Prostate gland (tissue), 2 donors: ENCODE data around the gene LSS. TPM values are rescaled to one million over a fixed set of nuclear protein-coding genes. Genes with fewer than 3 reads are reported as not detected.
A peak's percentile ranks its signal among the peaks of the same experiment; 100 is the strongest.
"Not testable (repeated sequence)": the region's sequence is repeated elsewhere in the genome, so short reads cannot be mapped to it uniquely, and the experiment has no call there.

Source experiments
- DNase-seq: peaks from one replicate; pipeline ENCODE4 v3.0.0-alpha.2; 2019; ENCODE audit warnings: low spot score
- H3K27ac ChIP-seq, 2 donors: fragments of 200-600 bp; sonication (generic); 2 replicates each; pipeline ENCODE4 v1.5.1; 2017 to 2019
- H3K27me3 ChIP-seq: fragments of 200-600 bp; sonication (generic); replicated peaks from 2 replicates; pipeline ENCODE4 v1.5.1; 2019; ENCODE audit not compliant: insufficient read depth
- H3K36me3 ChIP-seq, 2 donors: fragments of 200-600 bp; sonication (generic); 1 replicate in 1 of 2; 2 replicates in 1 of 2; pipeline versions ENCODE4 v1.5.1 to v1.8.1; 2017 to 2019
- H3K4me1 ChIP-seq: fragments of 200-600 bp; sonication (generic); replicated peaks from 2 replicates; pipeline ENCODE4 v1.5.1; 2019
- H3K4me3 ChIP-seq, 2 donors: fragments of 200-600 bp; sonication (generic); 2 replicates each; pipeline ENCODE4 v1.5.1; 2017 to 2019
- H3K9me3 ChIP-seq: fragments of 200-600 bp; sonication (generic); 2 replicates; pipeline ENCODE4 v1.5.1; 2017
- POLR2A ChIP-seq: fragments of 450-650 bp; IDR thresholded peaks from one replicate; pipeline ENCODE4 v1.6.1; 2016; ENCODE audit warnings: antibody characterized with exemption, mild to moderate bottlenecking
- POLR2AphosphoS5 ChIP-seq: sonication (generic); formaldehyde crosslinking; IDR thresholded peaks from one replicate; pipeline ENCODE4 v1.6.1; 2017; ENCODE audit warnings: antibody characterized with exemption
- WGBS: methylation state at CpG from one replicate; pipeline ENCODE4 v1.1.5; 2018; 5-methylcytosine and 5-hydroxymethylcytosine counted together
- intact Hi-C: fragments of 100-400 bp; cut with DNase I; formaldehyde crosslinking; loops from one replicate; pipeline ENCODE4 v1.14.2; 2022
- total RNA-seq, 2 donors: library from RNA; depleted of rRNA; stranded (reverse); fragments of >200 nt; gene quantifications; one replicate each; pipeline ENCODE4 v1.1.0, GENCODE V29; 2016
- TF ChIP-seq, protein P1 (sequence below), 4 experiments: fragments of 200-600 bp in 2 of 4; fragments of 450-650 bp in 2 of 4; sonication (generic) in 2 of 4; IDR thresholded peaks; 1 replicate in 3 of 4; 2 replicates in 1 of 4; pipeline ENCODE4 v1.5.1; 2016 to 2019; ENCODE audit warnings: antibody characterized with exemption in 4 of 4, mild to moderate bottlenecking in 2 of 4, moderate library complexity in 2 of 4

LSS gene
- total RNA-seq, 2 donors from 2014 or later, result 95.5 to 145 TPM

DNA sequence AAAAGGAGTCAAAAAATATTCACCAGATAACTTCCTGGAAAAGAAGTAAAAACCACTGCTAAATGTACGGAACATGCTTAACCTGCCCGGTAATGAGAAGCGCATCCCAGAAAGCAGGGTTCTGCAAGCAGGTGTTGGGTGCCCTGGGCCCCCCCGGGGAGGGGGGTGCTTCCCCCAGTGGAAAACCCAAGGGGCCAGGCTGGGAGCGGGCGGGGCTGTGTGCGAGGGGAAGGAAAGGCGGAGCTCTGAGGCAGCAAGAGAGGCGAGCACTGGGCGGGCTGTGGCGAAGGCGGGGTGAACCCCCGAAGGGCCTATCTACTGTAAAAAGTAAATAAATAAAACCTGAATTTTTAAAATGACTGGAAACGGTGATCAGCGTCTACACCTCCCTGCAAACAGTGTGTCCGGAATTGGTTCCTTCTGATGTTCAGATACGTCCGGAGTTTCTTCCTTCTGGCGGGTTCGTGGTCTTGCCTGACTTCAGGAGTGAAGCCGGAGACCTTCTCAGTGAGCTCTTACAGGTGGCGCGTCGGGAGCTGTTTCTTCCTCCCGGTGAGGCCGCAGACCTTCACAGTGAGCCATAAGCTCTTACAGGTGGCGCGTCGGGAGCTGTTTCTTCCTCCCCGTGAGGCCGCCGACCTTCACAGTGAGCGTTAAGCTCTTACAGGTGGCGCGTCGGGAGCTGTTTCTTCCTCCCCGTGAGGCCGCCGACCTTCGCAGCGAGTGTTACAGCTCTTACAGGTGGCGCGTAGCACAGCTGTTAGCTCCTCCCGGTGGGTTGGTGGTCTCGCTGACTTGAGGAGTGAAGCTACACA lies 86.6 kb downstream of the LSS start:
- H3K36me3 ChIP-seq, result no peaks in the 10 kb centered on the region
- intact Hi-C loops, result loop anchor here (5.0 to 10.0 kb wide), 3 partner anchors 40 to 143 kb away; partner anchors contain the start of genes LSS, MCM3AP, SPATC1L and YBEY
- H3K4me1 ChIP-seq, result no peaks in the 10 kb centered on the region
- no peak overlapping the region for H3K27ac ChIP-seq
- no peak for DNase-seq
- 88% methylated on average over 45 of the region's 45 CpGs for WGBS
- TF ChIP-seq POLR2A (no peak), POLR2AphosphoS5 (no peak)
- TF ChIP-seq, protein P1, sequence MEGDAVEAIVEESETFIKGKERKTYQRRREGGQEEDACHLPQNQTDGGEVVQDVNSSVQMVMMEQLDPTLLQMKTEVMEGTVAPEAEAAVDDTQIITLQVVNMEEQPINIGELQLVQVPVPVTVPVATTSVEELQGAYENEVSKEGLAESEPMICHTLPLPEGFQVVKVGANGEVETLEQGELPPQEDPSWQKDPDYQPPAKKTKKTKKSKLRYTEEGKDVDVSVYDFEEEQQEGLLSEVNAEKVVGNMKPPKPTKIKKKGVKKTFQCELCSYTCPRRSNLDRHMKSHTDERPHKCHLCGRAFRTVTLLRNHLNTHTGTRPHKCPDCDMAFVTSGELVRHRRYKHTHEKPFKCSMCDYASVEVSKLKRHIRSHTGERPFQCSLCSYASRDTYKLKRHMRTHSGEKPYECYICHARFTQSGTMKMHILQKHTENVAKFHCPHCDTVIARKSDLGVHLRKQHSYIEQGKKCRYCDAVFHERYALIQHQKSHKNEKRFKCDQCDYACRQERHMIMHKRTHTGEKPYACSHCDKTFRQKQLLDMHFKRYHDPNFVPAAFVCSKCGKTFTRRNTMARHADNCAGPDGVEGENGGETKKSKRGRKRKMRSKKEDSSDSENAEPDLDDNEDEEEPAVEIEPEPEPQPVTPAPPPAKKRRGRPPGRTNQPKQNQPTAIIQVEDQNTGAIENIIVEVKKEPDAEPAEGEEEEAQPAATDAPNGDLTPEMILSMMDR (IDR thresholded peaks at IDR 0.05), result no peak
- no peaks in the 10 kb centered on the region for H3K27me3 ChIP-seq
- H3K4me3 ChIP-seq, result no peak overlapping the region
- H3K9me3 ChIP-seq, result no peaks in the 10 kb centered on the region

DNA sequence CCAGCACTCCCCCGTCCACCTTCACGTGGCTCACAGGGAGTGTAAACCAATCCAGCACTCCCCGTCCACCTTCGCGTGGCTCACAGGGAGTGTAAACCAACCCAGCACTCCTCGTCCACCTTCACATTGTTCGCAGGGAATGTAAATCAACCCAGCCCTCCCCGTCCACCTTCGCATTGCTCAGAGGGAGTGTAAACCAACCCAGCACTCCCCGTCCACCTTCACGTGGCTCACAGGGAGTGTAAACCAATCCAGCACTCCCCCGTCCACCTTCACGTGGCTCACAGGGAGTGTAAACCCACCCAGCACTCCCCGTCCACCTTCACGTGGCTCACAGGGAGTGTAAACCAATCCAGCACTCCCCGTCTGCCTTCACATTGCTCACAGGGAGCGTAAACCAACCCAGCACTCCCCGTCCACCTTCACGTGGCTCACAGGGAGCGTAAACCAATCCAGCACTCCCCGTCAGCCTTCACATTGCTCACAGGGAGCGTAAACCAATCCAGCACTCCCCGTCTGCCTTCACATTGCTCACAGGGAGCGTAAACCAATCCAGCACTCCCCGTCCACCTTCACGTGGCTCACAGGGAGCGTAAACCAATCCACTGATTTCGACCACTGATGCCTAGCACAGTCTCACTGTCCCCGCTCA lies 88.1 kb downstream of the LSS start:
- peak overlapping the region in 1 of 2 donors; percentile 19 for H3K27ac ChIP-seq
- H3K36me3 ChIP-seq, H3K4me1 ChIP-seq, H3K9me3 ChIP-seq, H3K27me3 ChIP-seq, DNase-seq, H3K4me3 ChIP-seq: not testable (repeated sequence)
- intact Hi-C loops, result loop anchor here (5.0 to 10.0 kb wide), 3 partner anchors 42 to 144 kb away; partner anchors contain the start of genes LSS, MCM3AP, SPATC1L and YBEY
- 25% methylated on average over 29 of the region's 29 CpGs for WGBS

DNA sequence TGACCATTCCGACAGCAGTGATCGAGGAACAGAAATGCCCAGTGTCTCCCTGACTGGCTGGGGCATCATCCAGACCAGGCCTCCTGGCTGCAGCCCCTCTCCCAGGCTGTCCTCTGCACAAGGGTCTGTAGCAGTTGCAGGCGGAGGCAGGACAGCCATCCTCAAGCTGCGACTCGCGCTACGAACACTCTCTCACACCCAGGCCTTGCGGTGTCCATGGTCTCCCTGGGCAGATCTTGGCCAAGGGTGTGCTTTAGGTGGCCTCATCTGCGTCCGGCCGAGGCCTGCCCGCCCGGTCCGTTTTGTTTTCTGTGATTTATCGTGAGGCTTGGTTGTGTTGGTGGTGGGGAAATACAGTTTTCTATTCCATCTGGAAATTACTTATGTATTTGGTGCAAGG lies 88.9 kb downstream of the LSS start:
- no peak for TF ChIP-seq POLR2A
- TF ChIP-seq, protein P1 (IDR thresholded peaks at IDR 0.05), result no peak
- no peak for TF ChIP-seq POLR2AphosphoS5
- 91% methylated on average over 15 of the region's 15 CpGs for WGBS
- no peaks in the 10 kb centered on the region for H3K27me3 ChIP-seq
- no peaks in the 10 kb centered on the region for H3K9me3 ChIP-seq
- H3K4me3 ChIP-seq, result no peak overlapping the region
- DNase-seq, result no peak
- no peaks in the 10 kb centered on the region for H3K4me1 ChIP-seq
- H3K27ac ChIP-seq, result no peak overlapping the region
- intact Hi-C loops, result loop anchor here (5.0 to 10.0 kb wide), 3 partner anchors 43 to 145 kb away; partner anchors contain the start of genes LSS, MCM3AP, SPATC1L and YBEY
- no peaks in the 10 kb centered on the region for H3K36me3 ChIP-seq

DNA sequence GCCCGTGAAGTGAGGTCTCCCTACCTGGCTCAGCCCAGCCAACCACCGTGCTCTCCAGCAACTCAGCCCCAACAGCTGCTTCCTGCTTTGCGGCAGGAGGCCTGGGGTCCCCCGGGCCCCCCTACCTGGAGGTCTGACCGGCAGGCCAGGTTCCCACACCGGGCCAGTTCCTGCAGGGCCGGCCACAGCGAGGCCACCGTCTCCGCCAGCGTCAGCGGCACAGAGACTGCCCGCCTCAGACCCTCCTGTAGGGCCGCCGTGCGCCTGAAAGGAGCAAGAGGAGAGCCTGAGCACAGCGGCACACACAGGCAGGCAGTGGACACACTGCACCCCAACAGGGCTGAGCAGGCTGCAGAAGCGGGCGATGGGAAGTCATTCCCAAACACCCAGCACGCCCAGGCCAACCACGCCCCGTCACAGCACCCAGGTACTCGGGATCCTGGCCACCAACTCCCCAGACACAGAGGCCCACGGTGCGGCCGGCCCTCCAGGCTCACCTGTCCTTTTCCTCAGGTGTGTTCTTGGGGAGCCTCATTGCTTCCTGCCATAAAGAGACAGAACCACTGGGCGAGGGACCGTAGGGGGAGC lies 90.1 kb downstream of the LSS start:
- Histone ChIP-seq H3K4me1 (no peaks in the 10 kb centered on the region), H3K27me3 (no peaks in the 10 kb centered on the region), H3K36me3 (no peaks in the 10 kb centered on the region), H3K9me3 (no peaks in the 10 kb centered on the region), H3K4me3 (no peak overlapping the region), H3K27ac (no peak overlapping the region)
- TF ChIP-seq, protein P1 (IDR thresholded peaks at IDR 0.05), result no peak
- TF ChIP-seq POLR2A (no peak), POLR2AphosphoS5 (no peak)
- DNase-seq, result no peak
- intact Hi-C loops, result no loop called here
- 85% methylated on average over 22 of the region's 28 CpGs for WGBS

Other genes starting within 250 kb of the LSS start
- gene COL6A1, start 247.0 kb downstream of the LSS start, total RNA-seq, result 100 to 1,000 TPM; 163 to 265 TPM
- gene COL6A2, start 130.7 kb downstream of the LSS start, total RNA-seq, result 100 to 1,000 TPM; 198 to 474 TPM
- 10 to 100 TPM in 1 of 2 donors, 1 to 10 TPM in 1; 1.4 to 19.0 TPM for gene FTCD, start 73.2 kb downstream of the LSS start, total RNA-seq
- gene SPATC1L, start 44.3 kb downstream of the LSS start, total RNA-seq, result 10 to 100 TPM; 42.0 to 79.4 TPM
- gene MCM3AP, start 56.8 kb upstream of the LSS start, total RNA-seq, result 100 to 1,000 TPM; 107 to 120 TPM
- gene YBEY, start 57.6 kb upstream of the LSS start, total RNA-seq, result 10 to 100 TPM; 28.5 to 30.0 TPM
- gene C21orf58, start 95.1 kb upstream of the LSS start, total RNA-seq, result 1 to 10 TPM; 4.0 to 8.9 TPM
- gene PCNT, start 95.4 kb upstream of the LSS start, total RNA-seq, result 10 to 100 TPM; 33.8 to 70.9 TPM
- gene DIP2A, start 230.1 kb upstream of the LSS start, total RNA-seq, result 10 to 100 TPM; 44.2 to 82.2 TPM